ENCODE measurements around the gene STIP1. TPM values are rescaled to one million over a fixed set of nuclear protein-coding genes. Genes with fewer than 3 reads are reported as not detected.

Gene STIP1
- total and polyA plus RNA-seq, 2 experiments from 2014 or later: 231 to 240 TPM

- TF ChIP-seq CTCF (IDR thresholded peaks at IDR 0.05; ENCODE audit: low read depth, low read length): no peak
- H3K4me3 ChIP-seq: no peak overlapping the region
- H3K27me3 ChIP-seq: no peaks in the 10 kb centered on the region
- no peaks in the 10 kb centered on the region for H3K9me3 ChIP-seq (ENCODE audit: low read depth)
- no peaks in the 10 kb centered on the region for H3K36me3 ChIP-seq
- no peaks in the 10 kb centered on the region for H3K4me1 ChIP-seq (ENCODE audit: low read depth)
- DNase-seq (ENCODE audit: low read depth in 1 of 2, low spot score in 1 of 2): no peak
- no peak overlapping the region for H3K27ac ChIP-seq
Measured at GRCh38 chr11:64141081-64141783, 44.7 kb upstream of the STIP1 start.

- Histone ChIP-seq H3K4me3 (no peak overlapping the region), H3K27me3 (no peaks in the 10 kb centered on the region), H3K36me3 (no peaks in the 10 kb centered on the region), H3K27ac (no peak overlapping the region), H3K4me1 (ENCODE audit: low read depth) (no peaks in the 10 kb centered on the region), H3K9me3 (ENCODE audit: low read depth) (no peaks in the 10 kb centered on the region)
- no peak for TF ChIP-seq CTCF (IDR thresholded peaks at IDR 0.05; ENCODE audit: low read depth, low read length)
- no peak for DNase-seq (ENCODE audit: low read depth in 1 of 2, low spot score in 1 of 2)
Measured at GRCh38 chr11:64144587-64145472, 41.1 kb upstream of the STIP1 start.

GRCh38 chr11:64146036-64146955, 39.7 kb upstream of the STIP1 start:
- Histone ChIP-seq H3K27me3 (no peaks in the 10 kb centered on the region), H3K4me3 (no peak overlapping the region), H3K36me3 (no peaks in the 10 kb centered on the region), H3K9me3 (ENCODE audit: low read depth) (no peaks in the 10 kb centered on the region), H3K4me1 (ENCODE audit: low read depth) (no peaks in the 10 kb centered on the region), H3K27ac (no peak overlapping the region)
- peak; percentile 82 for TF ChIP-seq CTCF (IDR thresholded peaks at IDR 0.05; ENCODE audit: low read depth, low read length)
- peak; percentile 45 to 65 for DNase-seq (ENCODE audit: low read depth in 1 of 2, low spot score in 1 of 2)

- TF ChIP-seq CTCF (IDR thresholded peaks at IDR 0.05; ENCODE audit: low read depth, low read length): peak; percentile 97
- H3K27me3 ChIP-seq: no peaks in the 10 kb centered on the region
- no peak overlapping the region for H3K27ac ChIP-seq
- no peak overlapping the region for H3K4me3 ChIP-seq
- H3K4me1 ChIP-seq (ENCODE audit: low read depth): peaks cover 1% of the 10 kb centered on the region
- H3K9me3 ChIP-seq (ENCODE audit: low read depth): no peaks in the 10 kb centered on the region
- H3K36me3 ChIP-seq: no peaks in the 10 kb centered on the region
- peak; percentile 84 for DNase-seq (ENCODE audit: low read depth in 1 of 2, low spot score in 1 of 2)
Measured at GRCh38 chr11:64148226-64148916, 37.6 kb upstream of the STIP1 start.
